Measurements from ENCODE around the gene BACH2. TPM values are rescaled to one million over a fixed set of nuclear protein-coding genes. Genes with fewer than 3 reads are reported as not detected.

BACH2 gene
- polyA plus RNA-seq, 2 of the 4 experiments (the other 2 are of a cell fraction): 0.01 to 0.36 TPM

GRCh38 chr6:90083891-90084290 is 212.8 kb downstream of the BACH2 start:
- Histone ChIP-seq H3K4me1 (no peaks in the 10 kb centered on the region), H3K9me3 (no peaks in the 10 kb centered on the region), H3K4me3 (no peak overlapping the region), H3K27ac (no peak overlapping the region), H3K4me2 (no peak overlapping the region)
- DNase-seq (ENCODE audit: low read depth in 1 of 2, low spot score in 1 of 2): no peak
- no peak for FAIRE-seq
- ATAC-seq: no peak
- ChIA-PET CTCF (no interaction called here), POLR2A (no interaction called here)
- TF ChIP-seq ZSCAN20 (CRISPR knock-in tag; IDR thresholded peaks at IDR 0.05) (no peak), FOSB (CRISPR knock-in tag; IDR thresholded peaks at IDR 0.05) (no peak), EHF (CRISPR knock-in tag; IDR thresholded peaks at IDR 0.05) (no peak), CHD4 (IDR thresholded peaks at IDR 0.05; ENCODE audit: borderline replicate concordance) (no peak), NFE2L2 (conservative IDR thresholded peaks at IDR 0.05; ENCODE audit: low read length) (no peak), HMGXB4 (CRISPR knock-in tag; IDR thresholded peaks at IDR 0.05; ENCODE audit: borderline replicate concordance) (no peak), RARB (CRISPR knock-in tag; IDR thresholded peaks at IDR 0.05) (no peak), MAX (IDR thresholded peaks at IDR 0.05) (no peak), EHMT2 (IDR thresholded peaks at IDR 0.05; ENCODE audit: low read depth) (no peak), ZNF302 (CRISPR knock-in tag; IDR thresholded peaks at IDR 0.05) (no peak), TFCP2L1 (CRISPR knock-in tag; IDR thresholded peaks at IDR 0.05) (no peak), SREBF2 (IDR thresholded peaks at IDR 0.05) (no peak), PBX3 (IDR thresholded peaks at IDR 0.05) (no peak), USF2 (IDR thresholded peaks at IDR 0.05) (no peak), MAFK (IDR thresholded peaks at IDR 0.05; ENCODE audit: partially characterized antibody) (no peak), HES2 (IDR thresholded peaks at IDR 0.05) (no peak), ELK1 (IDR thresholded peaks at IDR 0.05; ENCODE audit: low read depth, low read length) (no peak), FOXS1 (CRISPR knock-in tag; IDR thresholded peaks at IDR 0.05) (no peak), ZC3H11A (IDR thresholded peaks at IDR 0.05) (no peak), MAZ (IDR thresholded peaks at IDR 0.05; ENCODE audit: borderline replicate concordance, low read depth, low read length) (no peak)
- WGBS (ENCODE audit: missing lambda C conversion rate): 44% methylated on average over 3 of the region's 4 CpGs

GRCh38 chr6:90082847-90083246 is 213.8 kb downstream of the BACH2 start:
- no peaks in the 10 kb centered on the region for H3K9me3 ChIP-seq
- no peak for ATAC-seq
- no peak for FAIRE-seq
- no peak for DNase-seq (ENCODE audit: low read depth in 1 of 2, low spot score in 1 of 2)
- POLR2A ChIA-PET: no interaction called here
- no peaks in the 10 kb centered on the region for H3K4me1 ChIP-seq
- no peak for TF ChIP-seq EP300 (IDR thresholded peaks at IDR 0.05)
- H3K4me2 ChIP-seq: no peak overlapping the region
- 64% methylated on average over 2 of the region's 2 CpGs for WGBS (ENCODE audit: missing lambda C conversion rate)
- CTCF ChIA-PET: no interaction called here
- H3K4me3 ChIP-seq: no peak overlapping the region
- no peak overlapping the region for H3K27ac ChIP-seq
